RWPE2 (cell line): Measurements from ENCODE around the gene ETV4.

Source experiments
- ATAC-seq: fragments of 200-7000 bp; cut with Tn5 transposase; 3 replicates; pipeline ENCODE4 v1.9.1; 2021; ENCODE audit warnings: low read depth
- DNase-seq: peaks from one replicate; pipeline ENCODE4 v3.0.0-alpha.2; 2020; ENCODE audit warnings: low spot score
- H3K27ac ChIP-seq: fragments of 450-650 bp; 2 replicates; pipeline ENCODE4 v1.5.1; 2017; ENCODE audit warnings: mild to moderate bottlenecking; ENCODE audit not compliant: poor library complexity, severe bottlenecking
- H3K27me3 ChIP-seq: fragments of 250-450 bp; sonication (Bioruptor Pico); 2 replicates; pipeline ENCODE4 v1.5.1; 2021; ENCODE audit warnings: mild to moderate bottlenecking, moderate library complexity; ENCODE audit not compliant: insufficient read depth, poor library complexity, severe bottlenecking
- H3K36me3 ChIP-seq: fragments of 250-450 bp; sonication (Bioruptor Pico); 2 replicates; pipeline ENCODE4 v1.5.1; 2020; ENCODE audit warnings: low read depth, mild to moderate bottlenecking, moderate library complexity
- H3K4me1 ChIP-seq: fragments of 250-450 bp; sonication (Bioruptor Pico); 2 replicates; pipeline ENCODE4 v1.5.1; 2021; ENCODE audit warnings: mild to moderate bottlenecking, moderate library complexity; ENCODE audit not compliant: insufficient read depth, poor library complexity, severe bottlenecking
- H3K4me3 ChIP-seq: fragments of 250-450 bp; sonication (Bioruptor Pico); 2 replicates; pipeline ENCODE4 v1.5.1; 2021; ENCODE audit warnings: mild to moderate bottlenecking, moderate library complexity; ENCODE audit not compliant: severe bottlenecking
- H3K9me3 ChIP-seq: fragments of 250-450 bp; sonication (Bioruptor Pico); 2 replicates; pipeline ENCODE4 v1.5.1; 2021; ENCODE audit warnings: mild to moderate bottlenecking, moderate library complexity; ENCODE audit not compliant: severe bottlenecking
- CTCF ChIP-seq: fragments of 450-650 bp; IDR thresholded peaks from one replicate; pipeline ENCODE4 v1.5.1; 2017; ENCODE audit warnings: mild to moderate bottlenecking, moderate library complexity; ENCODE audit not compliant: poor library complexity, severe bottlenecking

ETV4 gene

GRCh38 chr17:43563600-43564594, 17.8 kb upstream of the ETV4 start:
- no peaks in the 10 kb centered on the region for H3K9me3 ChIP-seq
- H3K4me3 ChIP-seq = no peak overlapping the region
- H3K36me3 ChIP-seq = no peaks in the 10 kb centered on the region
- H3K4me1 ChIP-seq = peaks cover 4% of the 10 kb centered on the region
- H3K27me3 ChIP-seq = no peaks in the 10 kb centered on the region
- no peak overlapping the region for H3K27ac ChIP-seq
- no peak for ATAC-seq
- no peak for DNase-seq
- TF ChIP-seq CTCF = no peak

GRCh38 chr17:43562679-43563599, 16.8 kb upstream of the ETV4 start:
- ATAC-seq (no peak), DNase-seq (no peak)
- H3K36me3 ChIP-seq = no peaks in the 10 kb centered on the region
- H3K4me3 ChIP-seq = no peak overlapping the region
- TF ChIP-seq CTCF = no peak
- H3K27me3 ChIP-seq = no peaks in the 10 kb centered on the region
- H3K4me1 ChIP-seq = peaks cover 4% of the 10 kb centered on the region
- H3K9me3 ChIP-seq = no peaks in the 10 kb centered on the region
- H3K27ac ChIP-seq = no peak overlapping the region

- H3K27ac ChIP-seq = no peak overlapping the region
- ATAC-seq (no peak), DNase-seq (no peak)
- H3K36me3 ChIP-seq = no peaks in the 10 kb centered on the region
- no peak for TF ChIP-seq CTCF
- H3K9me3 ChIP-seq = no peaks in the 10 kb centered on the region
- no peaks in the 10 kb centered on the region for H3K27me3 ChIP-seq
- peaks cover 4% of the 10 kb centered on the region for H3K4me1 ChIP-seq
- H3K4me3 ChIP-seq = no peak overlapping the region
These were observed 14.6 kb upstream of the ETV4 start for GRCh38 chr17:43560461-43561427.

GRCh38 chr17:43559161-43559816, 13.1 kb upstream of the ETV4 start:
- Histone ChIP-seq H3K4me1 (peaks cover 4% of the 10 kb centered on the region), H3K36me3 (no peaks in the 10 kb centered on the region), H3K27ac (no peak overlapping the region), H3K4me3 (no peak overlapping the region), H3K27me3 (no peaks in the 10 kb centered on the region), H3K9me3 (no peaks in the 10 kb centered on the region)
- DNase-seq = no peak
- no peak for ATAC-seq
- no peak for TF ChIP-seq CTCF
